GM19099 (cell line): ENCODE measurements around the gene LMBRD1.

ENCODE experiments used
- POLR2A ChIP-seq: IDR thresholded peaks from 3 replicates; pipeline ENCODE4 v1.6.1; 2011; ENCODE audit warnings: low read depth; ENCODE audit not compliant: insufficient read length; ENCODE audit errors: extremely low read depth

Gene LMBRD1

DNA sequence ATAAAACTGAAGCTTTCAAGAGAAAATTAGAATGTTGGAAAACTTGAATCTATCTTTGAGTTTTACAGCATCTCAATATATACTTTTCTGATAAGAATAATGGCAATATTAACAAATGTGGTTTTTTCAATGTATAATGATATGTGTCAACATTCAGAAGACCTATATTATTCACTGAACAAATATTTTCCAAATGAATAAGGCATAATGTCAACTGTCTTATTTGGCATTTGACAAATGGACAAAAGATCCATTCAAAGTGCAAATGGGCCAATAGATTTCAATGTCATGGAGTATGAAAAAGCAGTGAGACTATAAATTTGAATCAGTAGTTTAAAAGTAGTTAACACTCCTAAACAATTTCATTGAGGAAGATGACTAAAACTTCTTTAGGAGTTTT is 20.9 kb downstream of the LMBRD1 start:
- no peak for TF ChIP-seq POLR2A

DNA sequence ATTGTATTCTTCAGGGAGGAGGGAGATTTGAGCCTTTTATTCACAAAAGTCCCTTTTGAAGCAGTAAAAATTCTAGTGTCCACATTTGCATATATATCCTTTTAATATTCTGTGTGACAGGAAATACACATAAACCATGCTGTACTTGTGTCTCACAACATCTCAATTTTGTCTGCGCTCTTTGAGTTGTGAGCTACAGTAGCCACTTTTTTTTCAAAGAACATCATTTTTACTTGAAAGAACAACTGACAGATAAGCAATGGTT is 21.3 kb downstream of the LMBRD1 start:
- no peak for TF ChIP-seq POLR2A

DNA sequence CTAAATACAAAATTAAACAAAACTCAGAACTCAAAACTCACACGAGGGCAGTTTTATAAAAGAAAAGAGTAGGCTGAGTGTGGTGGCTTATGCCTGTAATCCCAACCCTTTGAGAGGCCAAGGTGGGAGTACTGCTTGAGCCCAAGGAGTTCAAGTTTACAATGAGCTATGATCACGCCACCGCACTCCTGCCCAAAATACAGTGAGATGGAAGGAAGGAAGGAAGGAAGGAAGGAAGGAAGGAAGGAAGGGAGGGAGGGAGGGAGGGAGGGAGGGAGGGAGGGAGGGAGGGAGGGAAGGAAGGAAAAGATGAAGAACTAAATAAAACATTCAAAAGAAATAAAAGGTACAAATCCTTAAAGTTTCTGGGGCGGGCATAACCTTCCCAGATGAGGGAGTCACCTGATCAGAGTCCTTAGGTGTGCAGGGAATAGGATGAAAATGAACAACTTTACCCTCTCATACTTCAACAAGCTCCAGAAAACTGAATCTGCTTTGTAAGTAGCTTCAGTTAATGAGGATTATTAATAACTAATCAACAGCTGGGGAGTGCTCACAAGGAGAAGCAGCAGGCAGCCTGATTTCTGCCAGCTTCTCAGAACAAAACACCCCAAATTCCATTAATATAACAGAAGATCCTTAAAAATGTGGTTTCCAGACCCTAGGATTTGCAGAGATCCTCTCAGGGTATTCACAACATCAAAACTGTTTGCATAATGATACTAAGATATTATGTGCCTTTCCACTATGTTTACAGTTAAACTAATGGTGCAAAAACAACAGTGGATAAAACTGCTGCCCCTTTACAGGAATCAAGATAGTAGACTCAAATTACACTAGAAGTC is 21.8 kb downstream of the LMBRD1 start:
- no peak for TF ChIP-seq POLR2A

DNA sequence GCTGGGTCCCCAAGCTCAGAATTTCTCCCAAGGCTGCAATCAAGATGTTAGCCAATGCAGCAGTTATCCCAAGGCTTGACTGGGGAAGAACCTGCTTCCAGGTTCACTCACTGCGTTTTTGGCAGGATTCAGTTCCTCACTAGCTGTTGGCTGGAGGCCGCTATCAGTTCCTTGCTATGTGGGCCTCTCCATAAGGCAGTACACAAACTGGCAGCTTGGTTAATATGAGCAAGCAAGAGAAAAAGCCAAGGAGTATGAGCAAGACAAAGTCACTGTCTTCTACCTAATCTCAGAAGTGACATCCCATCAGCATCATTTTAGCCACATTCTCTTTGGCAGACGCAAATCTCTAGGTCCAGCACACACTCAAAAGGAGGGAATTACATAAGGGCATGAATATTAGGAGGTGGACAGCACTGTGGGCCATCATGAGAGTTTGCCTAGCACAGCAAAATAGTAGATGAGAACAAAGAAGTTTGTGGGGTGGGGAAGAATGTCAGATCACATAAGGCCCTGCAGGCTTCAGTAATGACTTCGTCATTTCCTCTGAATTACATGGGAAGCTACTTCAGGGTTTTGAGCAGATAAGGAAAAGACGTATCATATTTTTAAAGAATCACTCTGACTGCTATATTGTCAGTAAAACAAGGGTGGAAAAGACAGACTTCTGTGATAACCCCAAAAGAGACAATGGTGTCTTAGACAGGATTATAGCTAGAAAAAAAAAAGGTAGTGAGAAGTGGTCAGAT is 25.5 kb downstream of the LMBRD1 start:
- no peak for TF ChIP-seq POLR2A

DNA sequence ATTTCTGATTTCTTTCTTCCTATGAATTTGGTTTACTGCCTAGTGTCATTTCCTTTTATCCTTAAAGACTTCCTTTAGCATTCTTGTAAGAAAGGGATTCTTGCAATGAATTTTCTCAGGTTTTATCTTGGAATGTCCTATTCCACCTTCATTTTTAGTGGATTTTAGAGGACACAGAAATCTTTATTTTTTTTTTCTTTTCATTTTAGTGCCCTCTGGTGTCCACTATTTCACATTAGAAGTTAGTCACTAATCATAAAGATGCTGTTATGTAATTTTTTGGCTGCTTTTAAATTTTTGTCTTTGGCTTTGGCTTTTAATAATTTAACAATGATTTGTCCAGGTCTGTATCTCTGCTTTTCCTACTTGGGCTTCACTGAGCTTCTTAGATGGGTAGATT is 28.1 kb downstream of the LMBRD1 start:
- TF ChIP-seq POLR2A, result no peak

DNA sequence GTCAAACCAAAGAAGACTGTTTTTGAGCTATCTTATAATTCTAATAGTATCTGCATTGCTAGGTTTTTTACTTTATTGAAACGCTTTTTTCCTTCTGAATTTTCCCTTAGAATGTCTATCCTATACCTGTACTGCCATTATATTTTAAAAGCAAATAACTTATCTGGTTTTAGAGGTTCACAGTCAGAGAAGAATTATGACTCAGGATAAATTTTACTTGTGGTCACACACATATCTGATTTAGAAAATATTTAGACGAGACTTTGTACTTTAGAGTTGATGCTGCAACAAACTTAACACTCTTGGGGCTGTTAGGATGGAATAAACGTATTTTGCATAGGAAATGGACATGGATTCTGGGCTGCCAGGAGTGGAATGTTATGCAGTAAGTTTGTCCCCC is 33.0 kb downstream of the LMBRD1 start:
- TF ChIP-seq POLR2A, result no peak

DNA sequence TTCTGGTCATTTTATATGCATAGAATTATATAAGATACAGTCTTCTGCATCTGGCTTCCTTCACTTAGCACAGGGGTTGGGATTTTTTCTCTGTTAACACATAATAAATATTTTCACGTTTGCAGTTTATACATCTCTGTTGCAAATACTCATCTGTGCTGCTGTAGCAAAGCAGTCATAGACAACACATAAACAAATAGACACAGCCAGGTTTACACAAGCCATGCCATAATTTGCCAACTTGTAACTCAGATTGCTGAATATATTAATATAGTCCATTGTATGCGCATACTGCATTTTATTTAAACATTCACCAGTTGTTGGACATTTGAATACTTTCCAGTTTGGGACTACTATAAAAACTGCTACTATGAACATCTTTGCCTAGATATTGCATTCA is 35.0 kb downstream of the LMBRD1 start:
- no peak for TF ChIP-seq POLR2A

DNA sequence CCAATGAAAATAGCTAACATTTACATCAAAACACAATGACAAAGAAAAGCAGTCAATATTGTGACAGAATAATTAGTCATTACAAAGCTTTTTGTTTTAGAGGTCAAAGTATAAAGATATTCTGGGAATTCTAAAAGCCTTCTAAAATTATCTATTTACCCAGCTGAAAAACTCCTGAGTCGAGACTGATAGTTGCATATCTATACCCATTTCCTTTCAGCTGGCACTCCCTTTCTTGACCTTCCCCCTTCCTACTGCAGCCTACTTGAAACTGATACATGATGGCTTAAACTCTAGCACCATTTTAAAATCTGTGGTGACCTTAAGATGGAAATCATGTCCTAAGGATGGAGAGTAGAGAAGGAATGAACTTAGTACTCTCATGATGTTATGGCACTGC is 38.6 kb downstream of the LMBRD1 start:
- no peak for TF ChIP-seq POLR2A

DNA sequence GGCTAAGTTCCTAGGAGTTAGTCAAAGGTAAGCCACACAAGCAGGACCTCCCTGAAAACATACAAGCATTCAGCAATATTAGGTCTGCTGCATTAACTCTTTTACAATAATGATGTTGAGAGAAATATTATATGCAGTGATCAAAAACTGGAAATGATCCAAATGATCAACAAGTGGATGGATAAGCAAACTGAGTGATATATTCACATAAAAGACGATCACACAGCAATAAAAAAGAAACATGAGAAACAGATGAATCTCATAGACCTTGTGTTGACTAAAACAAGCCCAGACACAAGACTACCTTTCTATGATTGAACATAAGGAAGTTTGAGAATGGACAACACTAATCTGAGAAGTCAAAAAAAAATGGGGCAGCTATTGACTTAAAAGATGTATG is 39.9 kb downstream of the LMBRD1 start:
- no peak for TF ChIP-seq POLR2A

DNA sequence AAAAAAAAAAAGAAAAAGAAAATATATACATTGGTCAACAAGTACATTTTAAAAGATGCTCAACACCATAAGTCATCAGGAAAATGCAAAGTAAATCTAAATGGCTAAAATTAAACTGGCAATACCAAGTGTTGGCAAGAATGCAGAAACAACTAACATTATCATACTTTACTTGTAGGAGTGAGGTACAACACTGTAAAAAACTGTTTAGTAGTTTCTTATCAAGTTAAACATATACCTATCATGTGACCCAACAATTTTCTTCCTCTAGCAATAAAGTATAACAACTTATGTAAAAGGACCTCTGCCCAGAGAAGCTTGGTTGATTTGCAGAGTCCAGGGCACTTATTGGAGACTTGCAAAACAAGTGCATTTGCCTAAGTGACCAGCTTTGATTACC is 40.4 kb downstream of the LMBRD1 start:
- no peak for TF ChIP-seq POLR2A

DNA sequence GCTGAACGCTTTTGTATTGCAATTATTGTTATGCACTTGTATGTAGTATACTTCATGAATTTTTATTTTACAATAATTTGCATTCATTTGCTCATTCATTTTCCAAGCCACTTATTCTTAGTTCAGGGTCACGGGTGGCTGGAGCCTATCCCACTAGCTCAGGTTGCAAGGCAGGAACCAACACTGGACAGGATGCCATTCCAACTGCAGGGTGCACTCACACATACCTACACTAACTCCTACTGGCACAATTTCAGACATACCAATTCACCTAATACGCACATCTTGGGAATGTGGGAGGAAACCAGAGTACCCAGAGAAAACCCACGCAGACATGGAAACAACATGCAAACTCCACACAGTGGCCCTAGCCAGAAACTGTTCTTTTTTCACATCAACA is 61.8 kb downstream of the LMBRD1 start:
- TF ChIP-seq POLR2A, result no peak

DNA sequence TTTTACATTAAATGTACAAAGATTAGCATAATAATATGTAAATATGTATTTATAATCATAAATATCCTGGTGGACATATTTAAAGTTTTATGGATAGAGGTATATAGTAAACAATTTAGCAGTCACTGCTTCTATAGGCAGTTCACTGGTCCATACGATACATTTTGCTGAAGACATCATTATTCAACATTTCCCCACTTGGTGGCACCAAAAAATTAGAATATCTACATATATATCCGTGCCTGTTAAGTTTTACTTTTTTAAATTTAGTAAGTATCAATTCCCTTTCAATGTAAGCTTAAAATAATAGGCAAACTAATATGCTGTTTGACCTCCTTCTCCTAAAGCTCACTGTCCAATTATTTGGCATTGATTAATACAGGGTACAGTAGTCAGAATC is 64.2 kb downstream of the LMBRD1 start:
- TF ChIP-seq POLR2A, result no peak

DNA sequence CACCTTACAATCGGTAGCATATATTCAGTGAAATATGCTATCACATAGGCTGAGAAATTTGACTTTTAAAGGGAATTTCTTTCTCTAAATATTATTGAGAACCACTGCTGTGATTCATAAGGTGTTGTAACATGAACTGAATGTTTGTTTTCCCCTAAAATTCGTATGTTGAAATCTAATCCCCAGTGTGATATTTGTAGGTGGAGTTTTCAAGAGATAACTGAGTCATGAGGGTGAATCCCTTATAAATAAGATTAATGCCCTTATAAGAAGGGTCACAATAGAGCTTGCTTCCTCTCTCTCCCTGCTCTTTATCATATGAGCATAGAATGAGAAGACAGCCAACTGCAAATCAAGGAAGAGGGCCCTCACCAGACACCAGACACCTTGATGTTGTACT is 64.8 kb downstream of the LMBRD1 start:
- TF ChIP-seq POLR2A, result no peak

DNA sequence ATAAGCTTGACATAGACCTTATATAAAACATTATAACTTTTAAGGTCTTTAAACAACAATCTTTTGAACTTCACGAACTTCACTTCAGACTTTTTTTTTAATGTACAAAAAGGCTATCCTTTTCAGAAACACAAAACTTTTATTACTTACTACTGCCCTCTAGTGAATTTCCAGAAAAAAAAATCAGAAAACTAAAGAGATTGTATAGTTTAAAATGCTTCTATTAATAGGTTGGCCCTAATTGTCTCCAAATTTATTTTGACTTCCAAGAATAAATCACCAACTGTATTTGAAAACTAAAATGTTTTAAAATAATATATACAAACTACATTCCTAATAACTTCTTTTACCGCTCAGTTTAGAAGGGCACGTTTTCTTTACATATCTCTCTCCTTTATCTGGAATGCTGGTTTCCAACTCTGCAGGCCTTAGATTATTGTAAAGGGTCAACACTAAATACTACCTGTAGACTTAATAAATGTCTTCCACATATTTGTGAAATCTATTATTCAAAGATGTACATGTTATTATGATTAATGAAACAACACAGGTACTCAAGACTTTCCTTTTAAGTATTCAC is 66.8 kb downstream of the LMBRD1 start:
- TF ChIP-seq POLR2A, result no peak

DNA sequence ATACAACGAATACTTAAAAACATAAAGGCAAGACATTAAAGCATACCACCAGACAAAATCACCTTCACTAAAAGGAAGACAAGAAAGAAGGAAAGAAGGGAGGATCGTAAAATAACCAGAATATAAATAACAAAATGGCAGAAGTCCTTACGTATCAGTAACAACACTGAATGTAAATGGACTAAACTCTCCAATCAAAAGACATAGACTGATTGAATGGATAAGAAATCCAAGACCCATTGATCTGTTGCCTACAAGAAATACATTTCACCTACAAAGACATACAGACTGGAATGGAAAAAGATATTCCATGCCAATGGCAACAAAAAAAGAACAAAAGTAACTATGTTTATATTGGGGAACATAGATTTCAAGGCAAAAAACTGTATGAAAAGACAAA is 74.1 kb downstream of the LMBRD1 start:
- no peak for TF ChIP-seq POLR2A

DNA sequence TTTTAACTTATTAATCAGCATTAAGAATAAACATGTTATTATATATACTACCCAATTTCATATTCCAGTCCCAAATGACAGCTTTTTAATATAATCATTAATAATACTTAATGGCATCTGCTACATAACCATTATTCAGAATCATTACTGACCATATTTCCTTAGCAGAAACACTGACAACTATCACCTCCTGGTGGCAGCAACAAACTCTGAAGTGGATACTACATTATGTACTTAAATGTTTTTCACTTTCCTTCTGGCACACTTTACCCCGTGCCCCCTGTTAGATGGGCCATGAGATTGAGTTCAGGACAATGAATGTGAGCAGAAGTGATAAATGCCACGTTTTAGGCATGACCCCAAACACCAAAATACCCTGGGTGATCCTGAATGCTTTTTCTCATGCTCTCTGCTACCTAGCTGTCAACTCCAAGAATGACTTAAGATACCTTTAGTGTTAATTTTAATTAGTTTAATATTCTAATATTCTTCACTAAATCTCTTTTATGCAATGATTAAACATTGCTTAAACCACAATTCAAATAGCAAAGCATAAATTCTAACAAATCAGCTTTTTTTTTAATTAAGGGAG is 77.1 kb downstream of the LMBRD1 start:
- no peak for TF ChIP-seq POLR2A
